Activated T-cell treated with anti-CD3 and anti-CD28 coated beads, Interleukin-2, amount 50 U/mL, for 1 hour (primary cell): Measurements from ENCODE around the gene DRGX.

Source experiments
- DNase-seq: peaks from one replicate; pipeline ENCODE4 v3.0.0-alpha.2; 2020

The DRGX gene

DNA sequence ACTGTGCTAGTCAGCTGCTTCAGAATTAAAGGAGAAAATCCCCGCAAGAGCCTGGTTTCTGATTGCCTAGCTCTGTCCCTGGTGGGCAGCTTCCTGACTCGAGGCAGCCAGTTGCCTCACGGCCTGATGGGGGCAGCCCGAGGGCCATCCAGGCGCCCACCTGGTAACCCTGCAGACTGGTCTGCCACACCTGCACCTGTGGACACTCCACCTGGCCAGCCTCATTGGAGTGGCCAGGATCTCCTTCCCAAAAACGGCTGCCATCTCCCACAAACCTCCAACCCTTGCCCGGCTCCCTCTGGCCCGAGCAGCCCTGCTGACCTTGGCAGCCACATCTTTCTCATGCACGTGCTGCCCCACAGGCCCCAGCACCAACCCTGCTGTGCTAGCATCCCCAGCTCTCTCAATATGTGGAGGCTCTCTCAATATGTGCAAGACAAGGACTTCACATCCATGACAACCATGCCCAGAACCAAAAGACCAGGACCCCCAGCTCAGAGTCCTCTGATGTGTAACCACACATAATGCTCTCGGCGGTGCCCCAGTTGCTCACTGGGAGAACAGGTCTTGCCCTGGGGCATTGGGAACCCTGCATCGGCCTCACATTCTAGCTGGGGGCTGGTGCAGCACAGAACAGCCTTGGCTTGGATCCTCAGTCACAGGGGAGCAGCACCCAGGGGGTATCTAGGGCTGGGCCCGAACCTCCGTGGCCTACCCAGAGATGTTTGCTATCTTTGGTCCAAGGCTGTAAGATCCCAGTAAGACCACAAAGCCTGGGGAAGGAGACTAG is 14.6 kb downstream of the DRGX start:
- no peak for DNase-seq

DNA sequence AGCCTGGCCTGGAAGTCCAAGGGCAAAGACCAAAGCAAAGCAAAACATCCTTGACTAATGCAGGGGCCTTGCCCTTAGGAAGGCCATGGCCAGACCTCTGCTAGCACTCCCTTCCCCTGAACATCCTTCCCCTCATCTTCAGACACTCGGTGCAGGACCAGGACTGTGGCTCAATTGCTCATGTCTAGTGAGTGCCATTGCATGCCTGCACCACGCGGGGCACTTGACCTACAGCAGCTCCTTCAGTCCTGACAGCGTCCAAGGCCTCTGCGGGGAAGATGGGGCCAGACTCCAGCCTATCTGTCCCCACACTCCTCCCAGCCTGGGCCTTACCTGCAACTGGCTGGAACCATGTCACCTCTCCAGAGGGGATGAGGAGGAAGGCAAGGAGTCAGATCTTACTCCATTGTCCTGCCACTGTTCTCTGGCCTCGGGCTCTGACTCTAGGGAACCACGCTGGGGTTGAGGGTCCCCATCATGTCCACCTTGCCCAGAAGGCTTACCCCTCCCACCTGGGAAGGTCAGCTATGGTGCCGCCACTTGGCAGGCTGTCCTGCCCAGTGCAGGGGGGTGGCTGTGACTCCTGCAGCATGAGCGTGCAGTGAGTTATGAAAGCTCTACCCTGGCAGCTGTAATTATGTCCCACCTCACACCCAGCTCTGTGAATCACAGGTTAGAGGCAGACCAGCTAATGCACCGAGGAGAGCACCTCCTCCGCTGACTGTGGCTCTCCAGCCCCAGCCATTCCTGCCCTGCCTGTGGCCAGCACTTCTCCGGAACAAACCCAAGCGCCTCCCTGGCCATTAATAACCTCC is 16.1 kb downstream of the DRGX start:
- DNase-seq: no peak

DNA sequence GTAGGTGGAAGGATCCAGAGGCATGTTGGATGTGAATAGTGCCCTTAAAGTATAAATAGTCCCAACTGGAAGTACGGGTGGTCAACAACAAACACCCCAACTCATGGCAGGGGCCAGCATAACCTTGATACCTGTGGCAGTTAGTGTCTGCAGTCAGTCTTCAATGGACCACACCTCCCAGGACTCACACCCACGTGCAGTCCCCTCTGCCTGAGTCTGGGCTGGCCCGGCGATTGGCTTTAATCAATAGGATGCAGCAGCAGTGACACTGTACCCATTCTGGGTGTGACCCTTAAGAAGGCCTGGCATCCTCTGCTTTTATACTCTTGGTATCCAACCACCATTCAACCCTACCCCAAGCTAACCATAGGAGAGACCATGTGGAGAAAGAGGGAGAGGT is 18.6 kb downstream of the DRGX start:
- no peak for DNase-seq

DNA sequence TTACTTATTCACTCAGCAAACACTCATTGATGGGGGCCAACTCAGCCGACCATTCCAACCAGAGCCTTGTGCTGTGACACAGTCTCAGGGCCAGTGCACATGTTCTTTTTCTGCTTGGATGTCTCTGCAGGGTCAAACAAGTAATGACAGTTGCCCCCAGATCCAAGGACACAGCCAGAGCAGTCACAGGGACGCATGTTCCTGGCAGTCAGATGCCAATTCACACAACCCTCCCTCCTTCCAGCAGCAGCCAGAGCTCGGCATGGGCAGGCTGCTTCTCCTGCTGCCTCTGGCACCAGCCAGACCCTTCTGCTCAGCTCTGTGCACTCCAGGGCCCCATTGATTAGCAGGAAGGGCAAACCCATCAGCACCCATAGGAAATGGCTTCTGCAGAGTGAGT is 20.3 kb downstream of the DRGX start:
- DNase-seq: no peak

DNA sequence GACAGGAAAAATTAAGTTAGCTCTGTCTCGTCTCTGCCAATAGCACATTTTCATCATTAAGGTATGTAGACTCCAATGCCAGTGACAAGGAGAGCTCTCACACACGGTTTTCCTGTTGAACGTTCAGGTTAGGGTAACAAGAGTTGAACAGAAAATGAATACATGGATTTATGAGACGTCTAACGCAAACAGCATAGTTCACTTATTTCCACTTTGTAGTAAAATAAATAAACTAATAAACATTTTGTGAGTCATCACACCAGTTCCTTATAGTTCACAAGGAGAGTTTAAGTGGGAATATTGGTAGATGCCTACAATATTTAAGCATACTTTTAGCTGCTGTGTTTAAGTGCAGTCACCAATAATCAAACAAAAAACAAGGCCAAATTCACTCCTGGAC is 21.1 kb downstream of the DRGX start:
- no peak for DNase-seq

DNA sequence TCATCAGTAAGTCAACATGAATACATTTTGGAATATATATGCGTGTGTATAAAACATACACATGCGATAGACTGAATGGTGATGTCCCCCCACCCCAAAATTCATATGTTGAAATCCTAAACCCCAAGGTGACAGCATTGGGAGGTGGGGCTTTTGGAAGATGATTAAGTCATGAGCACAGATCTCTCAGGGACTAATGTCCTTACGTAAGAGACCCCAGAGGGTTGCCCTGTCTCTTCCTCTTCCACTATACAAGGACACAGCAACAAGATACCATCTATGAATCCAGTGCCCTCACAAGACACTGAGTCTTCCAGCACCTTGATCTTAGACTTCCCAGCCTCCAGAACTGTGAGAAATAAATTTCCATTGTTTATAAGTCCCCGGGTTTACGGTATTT is 22.5 kb downstream of the DRGX start:
- DNase-seq: no peak

DNA sequence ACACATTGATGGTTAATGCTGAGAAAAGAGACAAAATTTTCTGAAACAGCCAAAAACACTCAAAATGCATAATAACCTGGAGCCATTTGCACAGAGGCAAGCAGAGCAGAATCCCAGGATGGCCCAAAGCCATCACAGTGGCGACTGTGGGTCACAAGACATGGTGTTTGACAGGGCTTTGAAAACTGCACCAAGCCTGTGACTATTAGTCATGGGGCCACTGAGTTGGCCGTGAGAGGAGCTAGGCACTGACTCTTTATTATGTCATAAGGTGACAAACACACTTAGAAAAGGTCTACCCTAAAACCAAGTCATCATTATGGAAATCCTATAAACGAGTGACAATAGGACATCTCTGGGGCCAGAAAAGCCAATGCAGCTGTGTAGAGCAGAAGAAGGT is 23.9 kb downstream of the DRGX start:
- DNase-seq: no peak

DNA sequence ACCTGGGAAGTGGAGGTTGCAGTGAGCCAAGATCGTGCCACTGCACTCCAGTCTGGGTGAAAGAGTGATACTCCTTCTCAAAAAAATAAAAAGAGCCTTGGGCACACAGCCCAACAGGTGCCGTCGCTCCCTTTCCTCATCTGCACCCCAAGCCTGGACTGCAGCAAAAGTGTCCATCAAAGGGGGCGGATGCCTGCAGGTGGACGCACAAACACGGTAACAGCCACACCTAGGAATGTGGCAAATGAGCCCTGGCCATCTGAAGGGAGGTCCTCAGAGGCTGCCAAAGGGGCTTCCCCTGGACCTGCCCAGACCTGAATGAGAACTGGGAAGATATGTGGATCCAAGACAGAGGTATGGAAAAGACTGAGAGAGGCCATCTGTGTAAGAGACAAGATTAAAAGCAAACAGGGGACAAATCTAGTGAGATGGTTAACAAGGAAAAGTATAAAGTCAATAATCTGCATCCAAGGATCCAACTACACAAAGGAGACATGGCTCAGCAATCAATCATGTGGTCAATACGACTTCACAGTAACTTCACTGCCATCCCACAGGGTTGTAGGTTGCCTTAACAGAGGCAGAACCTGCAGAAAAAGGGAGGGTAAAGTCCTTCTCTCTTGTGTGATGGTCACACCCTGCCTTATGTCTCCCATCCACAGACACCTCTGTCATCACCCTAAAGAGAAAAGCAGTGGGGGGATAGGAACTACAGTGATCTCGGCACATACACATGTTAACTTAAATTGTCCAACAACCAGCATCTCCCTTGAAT is 25.4 kb downstream of the DRGX start:
- DNase-seq: no peak

DNA sequence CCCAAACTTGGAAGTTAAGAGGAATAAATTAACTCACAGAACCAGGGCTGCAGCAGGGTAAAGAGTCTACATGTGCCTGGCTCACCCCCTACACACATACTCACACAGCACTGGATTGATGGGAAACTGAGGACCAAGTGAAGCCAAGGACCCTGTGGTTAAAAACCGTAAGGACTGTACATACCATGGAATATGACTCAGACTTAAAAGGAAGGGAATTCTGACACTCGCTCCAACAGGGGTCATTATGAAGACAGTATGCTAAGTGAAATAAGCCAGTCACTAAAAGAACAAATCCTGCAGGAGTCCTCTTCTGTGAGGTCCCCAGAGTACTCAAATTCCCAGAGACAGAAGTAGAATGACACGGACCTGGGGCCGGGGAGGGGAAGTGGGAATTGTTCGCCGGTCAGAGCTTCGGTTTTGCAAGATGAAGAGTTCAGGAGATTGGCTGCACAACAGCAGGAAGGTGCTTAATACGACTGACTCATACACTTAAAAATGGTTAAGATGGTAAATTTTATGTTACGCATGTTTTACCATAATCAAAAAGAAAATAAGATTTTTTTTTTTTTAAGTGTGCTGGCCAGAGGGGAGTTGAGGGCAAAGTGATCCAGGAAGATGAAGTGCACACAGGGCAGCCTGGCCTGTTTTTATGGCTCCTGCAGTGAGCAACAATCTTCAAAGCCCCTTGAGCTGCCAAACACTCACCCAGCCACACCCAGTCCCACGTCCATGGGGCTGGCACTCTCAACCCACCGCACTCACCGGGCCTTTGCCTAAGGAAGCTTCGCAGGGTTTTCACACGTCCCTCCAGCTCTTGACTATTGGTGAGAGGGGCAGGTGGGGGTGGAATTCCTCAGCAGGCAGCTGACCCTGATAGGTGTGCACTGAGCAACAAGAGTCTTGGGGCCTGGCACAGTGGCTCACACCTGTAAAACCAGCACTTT is 26.4 kb downstream of the DRGX start:
- no peak for DNase-seq

DNA sequence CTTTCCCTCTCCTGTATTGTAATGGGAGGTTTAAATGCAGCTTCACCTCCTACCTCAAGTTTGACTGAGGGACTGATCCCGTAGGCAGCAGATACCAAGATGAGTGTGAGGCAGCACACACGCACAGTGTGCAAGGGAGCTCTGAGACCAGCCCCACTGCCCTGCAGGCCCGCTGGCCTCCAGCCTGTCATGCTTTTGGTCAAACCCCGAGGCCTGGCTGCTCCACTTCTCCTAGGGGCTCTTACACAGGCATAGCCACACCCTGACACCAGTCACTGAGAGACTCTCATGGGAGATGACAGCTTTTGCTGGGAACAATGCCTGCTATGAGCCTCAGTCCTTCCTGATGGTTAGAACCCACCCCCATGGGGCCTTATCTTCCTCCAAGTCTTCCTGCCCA is 27.6 kb downstream of the DRGX start:
- no peak for DNase-seq

DNA sequence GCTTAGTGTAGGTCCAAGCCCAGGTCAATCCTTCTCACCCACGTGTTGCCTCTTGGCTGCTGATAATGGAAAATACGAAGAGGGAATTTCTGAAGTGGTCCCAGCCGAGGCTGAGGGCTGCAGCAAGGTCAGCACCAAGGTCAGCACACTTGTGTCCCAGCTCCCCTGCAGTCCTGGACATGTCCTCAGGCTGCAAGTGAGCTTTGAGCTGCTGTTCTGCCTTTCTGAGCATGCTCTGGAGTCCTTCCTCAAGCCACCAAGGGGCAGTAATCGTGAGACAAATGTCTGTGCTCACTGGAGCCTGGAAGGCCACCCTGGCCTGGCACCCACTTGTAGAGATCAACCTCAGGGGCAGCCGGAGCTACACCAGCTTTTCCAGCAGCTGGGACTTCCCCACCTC is 28.3 kb downstream of the DRGX start:
- DNase-seq: no peak

DNA sequence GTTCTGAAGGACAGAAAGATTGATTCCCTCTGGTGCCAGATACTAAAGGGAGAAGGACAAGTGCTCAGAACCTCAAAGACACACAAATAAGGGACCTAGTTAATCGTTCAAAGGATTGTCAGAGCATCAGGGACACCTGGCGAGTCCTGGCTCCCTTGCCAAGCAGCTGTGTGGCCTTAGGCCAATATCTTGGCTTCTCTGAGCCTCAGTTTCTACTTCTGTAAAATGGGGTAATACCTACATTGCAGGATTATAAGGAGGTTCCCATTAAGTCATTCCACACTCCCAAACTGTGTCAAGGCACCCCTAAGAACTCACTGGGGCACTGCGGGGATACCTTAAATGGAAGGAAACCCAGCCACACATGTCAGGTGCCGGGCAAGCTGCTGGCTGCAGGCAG is 29.4 kb downstream of the DRGX start:
- DNase-seq: no peak

DNA sequence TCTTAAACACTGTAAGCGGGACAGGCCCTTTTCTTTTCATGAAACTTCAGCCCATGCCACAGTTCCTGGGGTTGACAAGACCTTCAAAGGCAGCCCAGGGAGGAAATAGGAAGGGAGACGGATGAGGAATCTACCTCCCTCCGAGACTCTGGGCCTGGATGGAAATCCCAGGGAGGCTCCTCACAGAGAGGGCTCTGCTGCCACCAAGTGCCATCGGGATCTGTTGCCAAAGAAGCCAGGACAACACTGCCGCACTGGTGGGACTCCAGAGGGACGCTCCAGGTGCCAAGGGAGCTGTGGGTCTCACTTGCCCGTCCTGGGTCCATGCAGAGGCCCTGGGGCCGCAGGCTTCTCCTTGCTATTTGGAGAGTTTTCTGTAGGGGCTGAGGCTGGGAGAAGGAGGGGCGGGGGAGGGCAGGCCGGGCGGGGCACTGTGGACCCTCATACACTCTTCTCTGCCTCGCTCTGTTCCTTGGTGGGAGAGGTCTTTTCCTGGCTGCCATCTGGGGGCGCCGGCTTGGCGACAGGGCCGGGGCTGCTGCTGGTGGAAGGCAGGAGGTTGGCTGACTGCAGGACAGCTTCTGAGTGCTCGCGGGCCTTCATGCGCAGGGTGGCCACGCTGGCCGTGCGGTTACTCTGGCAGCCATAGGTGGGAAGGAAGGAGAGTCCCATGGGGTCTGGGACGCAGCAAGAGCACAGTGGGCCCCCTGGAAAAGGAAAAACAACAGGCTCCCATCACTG is 30.0 kb downstream of the DRGX start:
- DNase-seq: no peak

DNA sequence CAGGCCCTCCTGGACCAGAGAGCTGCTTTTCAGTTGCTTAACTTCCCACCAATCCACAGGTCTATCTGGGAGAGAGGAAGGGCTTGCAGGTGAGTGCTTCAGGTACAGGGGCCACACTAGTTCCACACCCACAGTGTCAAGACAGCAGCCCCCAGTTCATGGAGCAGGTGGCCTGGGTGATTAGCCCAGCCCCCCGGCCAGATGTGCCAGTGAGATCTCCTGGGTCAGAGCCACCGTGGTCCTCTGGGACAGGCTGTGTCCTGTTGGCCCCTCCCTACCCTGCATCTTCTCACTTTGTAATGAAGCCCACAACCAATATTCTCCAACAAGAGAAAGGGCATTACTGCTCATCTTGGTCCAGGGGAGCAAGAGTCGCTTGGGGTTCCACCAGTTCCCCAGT is 30.6 kb downstream of the DRGX start:
- DNase-seq: no peak

DNA sequence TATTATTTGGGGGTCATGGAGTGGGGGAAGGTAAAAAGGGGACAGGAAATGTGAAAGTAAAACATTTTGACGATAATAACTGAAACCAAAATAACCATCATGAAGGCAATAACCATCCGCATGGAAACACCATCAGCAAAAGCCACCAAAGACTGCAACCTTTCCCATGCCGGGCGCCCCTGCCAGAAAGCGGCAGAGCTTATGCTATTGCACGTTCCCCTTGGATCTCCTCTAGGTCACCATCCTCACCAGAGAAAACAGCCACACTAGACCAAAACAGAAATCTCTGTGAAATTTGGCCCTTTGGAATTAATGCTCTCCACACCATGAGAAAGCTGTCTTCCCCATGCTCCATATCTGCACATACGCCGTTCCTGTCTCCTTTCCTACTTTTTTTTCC is 31.1 kb downstream of the DRGX start:
- no peak for DNase-seq

DNA sequence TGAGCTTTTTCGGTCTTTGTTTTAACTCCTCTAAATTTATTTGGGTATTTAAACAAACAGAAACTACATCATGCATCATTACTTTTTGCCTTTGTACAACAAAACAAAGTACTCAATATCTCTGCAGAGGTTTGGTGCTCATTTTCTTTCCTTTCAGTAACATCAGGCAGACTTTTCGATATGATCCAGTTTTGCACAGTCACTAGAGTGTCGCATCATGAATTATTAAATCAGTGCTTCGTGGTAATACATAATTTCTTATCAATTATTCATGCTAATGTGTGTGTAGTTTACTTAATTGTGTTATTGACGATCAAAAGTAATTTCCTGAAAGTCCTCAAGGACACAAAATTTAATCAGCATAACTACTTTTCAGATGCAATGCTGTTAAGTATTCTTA is 31.8 kb downstream of the DRGX start:
- no peak for DNase-seq

DNA sequence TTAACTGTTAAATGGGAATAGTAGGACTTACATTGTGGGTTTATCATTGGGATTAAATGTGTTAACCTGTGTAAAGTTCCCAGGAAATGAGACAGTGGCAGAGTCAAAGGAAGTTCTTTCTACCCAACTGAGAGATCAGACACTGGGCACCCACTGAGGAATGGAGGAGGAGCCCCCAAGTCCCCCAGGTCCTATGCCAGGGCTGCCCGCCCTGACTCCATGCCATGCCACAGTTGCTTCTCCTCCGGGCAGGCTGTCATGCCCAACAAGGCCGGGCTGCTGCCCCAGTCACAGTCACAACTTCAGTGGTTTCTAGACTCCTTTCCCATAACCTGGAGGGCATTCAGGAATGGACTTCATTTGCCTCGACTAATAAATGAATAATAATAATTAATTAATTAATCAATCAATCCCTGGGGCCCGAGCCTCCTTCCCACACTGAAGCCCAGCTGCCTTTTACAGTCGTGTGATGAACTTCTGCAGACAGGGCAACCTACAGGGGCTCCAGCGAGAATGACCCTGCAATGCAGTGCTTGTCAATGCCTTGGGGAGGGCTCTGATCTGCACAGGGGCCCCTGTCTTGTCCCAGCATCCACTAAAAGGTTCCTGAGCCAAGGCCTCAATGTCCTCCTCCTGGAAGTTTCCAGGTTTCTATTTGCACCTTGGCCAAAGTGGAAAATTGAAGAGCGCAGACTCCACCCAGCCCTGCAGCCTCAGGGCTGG is 32.4 kb downstream of the DRGX start:
- DNase-seq: no peak

DNA sequence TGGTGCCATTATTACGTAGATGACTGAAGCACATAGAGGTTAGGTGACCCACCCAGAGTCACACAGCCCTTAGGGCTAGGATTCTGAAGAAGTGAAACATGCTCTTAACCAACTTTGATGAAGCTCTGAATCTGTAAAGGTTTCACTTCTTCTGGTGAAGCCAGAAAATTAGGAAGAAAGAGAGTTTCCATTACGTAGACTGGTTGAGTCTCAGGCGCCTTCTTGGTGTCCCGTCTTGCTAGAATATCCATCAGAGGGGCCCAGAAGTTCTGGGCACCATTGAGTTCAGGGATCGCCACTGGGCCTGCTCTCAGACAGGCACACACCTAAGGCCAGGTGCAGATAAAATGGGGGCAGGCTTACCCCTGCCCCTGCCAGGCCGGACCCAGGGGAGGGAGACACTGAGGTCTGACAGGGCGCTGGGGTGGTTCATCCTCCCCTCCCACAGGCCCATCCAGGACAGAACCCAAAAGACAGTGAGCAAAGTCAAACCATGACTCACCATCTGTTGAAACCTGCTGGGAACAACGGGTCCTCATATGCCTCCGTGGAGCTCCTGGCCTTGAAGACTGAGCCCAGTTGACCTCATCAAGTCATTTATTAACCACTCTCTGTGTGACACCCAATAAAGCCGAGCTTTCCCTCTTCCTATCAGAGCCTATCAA is 33.2 kb downstream of the DRGX start:
- DNase-seq: no peak

DNA sequence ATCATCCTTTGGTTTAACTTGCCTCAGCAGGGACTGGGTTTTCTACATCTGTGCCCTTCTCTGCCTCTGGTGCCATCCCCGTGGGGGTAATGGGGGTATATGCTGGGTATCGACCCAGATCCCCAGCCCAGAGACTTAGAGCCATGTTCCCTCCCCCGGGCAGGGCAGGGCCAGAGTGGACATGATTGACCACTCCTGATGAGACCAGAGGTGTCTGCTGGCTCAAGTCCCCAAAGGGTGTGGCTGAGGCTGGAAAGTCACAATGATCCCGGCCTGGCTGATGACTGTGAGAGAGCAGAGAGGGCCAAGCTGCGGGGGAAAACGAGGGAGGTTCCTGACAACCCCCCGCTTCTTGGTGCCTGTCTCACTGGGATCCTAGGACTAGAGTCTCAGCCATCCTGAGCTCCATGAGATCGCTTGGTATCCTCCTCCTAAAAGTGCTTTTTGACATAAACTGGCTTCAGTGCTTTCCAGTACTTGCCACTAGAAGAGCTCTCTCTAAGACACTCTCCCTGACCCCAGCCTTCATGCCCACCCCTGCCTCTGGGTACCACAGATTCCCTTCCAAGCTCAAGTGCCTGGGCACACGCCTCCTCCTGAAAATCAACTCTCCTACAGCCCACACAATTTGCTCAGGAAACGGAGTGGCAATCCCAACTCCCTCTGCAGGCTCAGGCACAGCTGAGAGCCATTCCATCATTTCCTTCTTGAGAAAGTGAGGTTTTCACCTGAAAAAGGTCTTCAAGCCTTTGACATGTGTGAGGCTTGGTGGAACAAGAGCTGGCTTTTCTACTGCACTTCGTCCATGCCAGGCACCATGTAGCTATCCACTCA is 33.9 kb downstream of the DRGX start:
- no peak for DNase-seq

DNA sequence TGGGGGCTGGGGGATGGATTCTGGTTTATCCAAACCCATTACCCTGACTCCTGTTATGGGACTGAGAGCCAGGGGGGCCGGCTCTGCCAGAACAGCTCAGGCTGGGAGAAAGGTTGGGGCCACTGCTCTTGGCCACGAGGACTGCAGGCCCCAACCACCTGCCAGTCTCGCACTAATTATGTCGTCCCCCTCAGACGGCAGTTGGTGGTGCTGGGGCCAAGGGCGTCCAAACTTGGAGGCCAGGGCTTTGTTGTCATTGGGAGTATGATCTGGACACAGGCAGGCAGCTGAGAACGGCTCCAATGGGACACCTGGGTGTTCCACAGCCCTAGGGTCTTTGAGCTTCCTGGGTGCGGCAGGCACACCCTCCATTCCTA is 34.7 kb downstream of the DRGX start:
- no peak for DNase-seq
